ENCODE data around the gene TMPRSS6.

- TF ChIP-seq, protein P1, sequence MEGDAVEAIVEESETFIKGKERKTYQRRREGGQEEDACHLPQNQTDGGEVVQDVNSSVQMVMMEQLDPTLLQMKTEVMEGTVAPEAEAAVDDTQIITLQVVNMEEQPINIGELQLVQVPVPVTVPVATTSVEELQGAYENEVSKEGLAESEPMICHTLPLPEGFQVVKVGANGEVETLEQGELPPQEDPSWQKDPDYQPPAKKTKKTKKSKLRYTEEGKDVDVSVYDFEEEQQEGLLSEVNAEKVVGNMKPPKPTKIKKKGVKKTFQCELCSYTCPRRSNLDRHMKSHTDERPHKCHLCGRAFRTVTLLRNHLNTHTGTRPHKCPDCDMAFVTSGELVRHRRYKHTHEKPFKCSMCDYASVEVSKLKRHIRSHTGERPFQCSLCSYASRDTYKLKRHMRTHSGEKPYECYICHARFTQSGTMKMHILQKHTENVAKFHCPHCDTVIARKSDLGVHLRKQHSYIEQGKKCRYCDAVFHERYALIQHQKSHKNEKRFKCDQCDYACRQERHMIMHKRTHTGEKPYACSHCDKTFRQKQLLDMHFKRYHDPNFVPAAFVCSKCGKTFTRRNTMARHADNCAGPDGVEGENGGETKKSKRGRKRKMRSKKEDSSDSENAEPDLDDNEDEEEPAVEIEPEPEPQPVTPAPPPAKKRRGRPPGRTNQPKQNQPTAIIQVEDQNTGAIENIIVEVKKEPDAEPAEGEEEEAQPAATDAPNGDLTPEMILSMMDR (IDR thresholded peaks at IDR 0.05): no peak
- TF ChIP-seq POLR2AphosphoS5 (IDR thresholded peaks at IDR 0.05): peak in 1 of 3 donors; percentile 47
- no peak for TF ChIP-seq POLR2A (IDR thresholded peaks at IDR 0.05)
- TF ChIP-seq EP300 (IDR thresholded peaks at IDR 0.05; ENCODE audit: low read depth): no peak
These were observed 8.9 kb downstream of the TMPRSS6 start for GRCh38 chr22:37100589-37101127.

All from transverse colon (tissue), 4 donors.